ENCODE results near the gene LRP1B. TPM values are rescaled to one million over a fixed set of nuclear protein-coding genes. Genes with fewer than 3 reads are reported as not detected.

Gene LRP1B
- total RNA-seq, 2 experiments from 2014 or later, result not detected

- Mint-ChIP-seq H3K36me3 (ENCODE audit: low read depth) (no peaks in the 10 kb centered on the region), H3K4me3 (no peak overlapping the region), H3K4me1 (ENCODE audit: low read depth) (peaks cover 4% of the 10 kb centered on the region), H3K27me3 (ENCODE audit: low read depth) (no peaks in the 10 kb centered on the region), H3K9me3 (ENCODE audit: insufficient read depth) (peaks cover 9% of the 10 kb centered on the region), H3K27ac (no peak overlapping the region)
- ATAC-seq (no peak), DNase-seq (no peak)
- CTCF ChIA-PET, result no interaction called here
- POLR2A ChIA-PET, result no interaction called here
These were observed 1021.2 kb downstream of the LRP1B start for GRCh38 chr2:141109633-141110032.

DNA sequence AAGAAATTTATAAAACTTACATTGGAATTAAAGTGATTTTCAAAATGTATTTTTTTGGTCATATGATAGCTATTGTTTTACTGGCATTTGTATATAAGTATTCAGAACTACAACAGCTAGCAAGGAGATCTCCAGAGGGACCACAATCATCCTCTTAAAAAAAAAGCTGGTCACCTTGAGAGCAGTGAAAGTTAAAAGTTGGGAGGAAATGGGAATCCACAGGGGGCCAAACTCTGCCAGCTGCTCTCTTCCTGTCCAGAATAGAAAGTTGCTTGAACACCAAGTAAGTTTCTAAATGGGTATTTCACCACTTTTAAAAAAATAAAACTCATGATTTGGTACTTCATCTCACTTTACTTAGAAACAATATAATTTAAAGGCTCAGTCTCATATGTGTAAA, 1025.1 kb downstream of the LRP1B start:
- Mint-ChIP-seq H3K27me3 (ENCODE audit: low read depth) (no peaks in the 10 kb centered on the region), H3K9me3 (ENCODE audit: insufficient read depth) (no peaks in the 10 kb centered on the region), H3K36me3 (ENCODE audit: low read depth) (no peaks in the 10 kb centered on the region), H3K4me3 (no peak overlapping the region), H3K27ac (no peak overlapping the region), H3K4me1 (ENCODE audit: low read depth) (peaks cover 4% of the 10 kb centered on the region)
- ATAC-seq, result no peak
- CTCF ChIA-PET, result no interaction called here
- DNase-seq, result no peak
- POLR2A ChIA-PET, result no interaction called here

DNA sequence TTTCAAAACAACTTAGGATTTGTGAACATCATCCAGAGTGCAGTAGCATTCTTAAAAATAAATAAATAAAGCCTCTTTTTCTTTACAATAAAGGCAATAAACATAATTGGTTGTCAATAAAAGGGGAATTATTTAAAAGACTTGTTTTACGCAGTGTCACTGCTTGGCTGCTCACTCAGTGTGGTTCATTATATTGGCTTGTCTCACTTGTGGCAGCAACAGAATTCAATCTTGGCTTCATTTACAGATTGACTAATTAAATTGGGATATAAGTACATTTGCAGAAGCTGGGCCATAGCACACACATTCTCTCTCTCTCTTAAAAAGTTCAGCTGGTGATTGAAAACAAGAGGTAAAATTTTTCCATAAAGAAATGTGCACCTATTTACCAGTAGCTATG, 1027.6 kb downstream of the LRP1B start:
- ATAC-seq (no peak), DNase-seq (no peak)
- H3K9me3 Mint-ChIP-seq (ENCODE audit: insufficient read depth), result peaks cover 3% of the 10 kb centered on the region
- ChIA-PET POLR2A (no interaction called here), CTCF (no interaction called here)
- no peaks in the 10 kb centered on the region for H3K4me1 Mint-ChIP-seq (ENCODE audit: low read depth)
- no peaks in the 10 kb centered on the region for H3K36me3 Mint-ChIP-seq (ENCODE audit: low read depth)
- H3K27ac Mint-ChIP-seq, result no peak overlapping the region
- no peaks in the 10 kb centered on the region for H3K27me3 Mint-ChIP-seq (ENCODE audit: low read depth)
- no peak overlapping the region for H3K4me3 Mint-ChIP-seq

- ChIA-PET CTCF (no interaction called here), POLR2A (no interaction called here)
- Mint-ChIP-seq H3K4me3 (no peak overlapping the region), H3K27me3 (ENCODE audit: low read depth) (no peaks in the 10 kb centered on the region), H3K27ac (no peak overlapping the region), H3K9me3 (ENCODE audit: insufficient read depth) (peaks cover 18% of the 10 kb centered on the region), H3K4me1 (ENCODE audit: low read depth) (no peaks in the 10 kb centered on the region), H3K36me3 (ENCODE audit: low read depth) (no peaks in the 10 kb centered on the region)
- no peak for DNase-seq
- no peak for ATAC-seq
These were observed 1051.6 kb downstream of the LRP1B start for GRCh38 chr2:141079231-141079630.

DNA sequence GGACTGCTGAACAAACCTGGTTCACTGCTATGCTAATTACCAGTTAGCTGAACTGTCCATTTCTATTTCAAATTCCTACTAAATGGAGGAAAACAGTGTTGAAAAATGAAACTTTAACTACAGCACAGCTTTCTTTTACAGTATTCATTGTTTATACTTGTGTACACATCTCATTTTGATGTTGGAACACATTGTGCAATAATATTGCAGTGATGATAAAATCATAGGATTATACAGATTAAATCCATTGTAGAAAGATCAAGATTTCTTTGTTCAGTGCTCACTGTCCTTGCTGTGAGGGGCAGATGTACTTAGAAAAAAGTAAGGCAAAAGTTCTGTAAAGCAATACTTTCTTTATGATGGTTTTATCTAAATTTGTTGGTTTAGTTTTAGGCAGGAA, 1055.1 kb downstream of the LRP1B start:
- H3K9me3 Mint-ChIP-seq (ENCODE audit: insufficient read depth), result peaks cover 10% of the 10 kb centered on the region
- H3K27me3 Mint-ChIP-seq (ENCODE audit: low read depth), result no peaks in the 10 kb centered on the region
- ChIA-PET POLR2A (no interaction called here), CTCF (no interaction called here)
- no peaks in the 10 kb centered on the region for H3K4me1 Mint-ChIP-seq (ENCODE audit: low read depth)
- no peak for ATAC-seq
- no peaks in the 10 kb centered on the region for H3K36me3 Mint-ChIP-seq (ENCODE audit: low read depth)
- no peak overlapping the region for H3K27ac Mint-ChIP-seq
- no peak overlapping the region for H3K4me3 Mint-ChIP-seq
- DNase-seq, result no peak

DNA sequence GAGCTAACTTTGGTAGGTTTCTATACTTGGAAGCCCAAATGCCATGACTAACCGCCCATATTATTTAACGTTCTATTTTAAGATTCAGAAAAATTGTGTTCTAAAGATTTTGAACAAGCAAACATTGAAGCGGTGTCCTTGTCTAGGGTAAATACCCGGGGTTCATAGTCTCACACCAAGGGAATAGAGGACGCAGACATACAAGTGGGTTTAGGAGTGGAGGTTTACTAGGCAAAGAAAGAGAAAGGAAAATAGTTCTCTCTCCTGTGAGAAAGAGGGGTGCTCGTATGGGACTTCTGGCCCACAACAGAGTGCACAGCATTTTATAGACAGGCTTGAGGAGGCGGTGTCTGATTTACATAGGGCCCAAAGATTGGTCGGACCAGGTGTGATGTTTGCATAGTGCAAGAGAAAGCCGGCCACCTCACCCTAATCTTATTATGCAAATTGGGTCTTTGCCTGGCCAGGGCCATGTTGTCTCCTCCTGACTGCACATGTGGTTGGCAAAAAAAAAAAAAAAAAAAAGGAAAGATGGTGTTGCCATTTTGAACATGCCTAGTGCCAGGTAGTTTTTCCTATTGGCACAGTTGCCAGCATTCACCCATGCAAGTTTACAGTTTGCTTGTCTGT, 1062.6 kb downstream of the LRP1B start:
- ChIA-PET POLR2A (interaction anchor here (0.6 kb wide), 1 partner anchor 182 kb away, joined by 4 read pairs; no protein-coding TSS in a partner anchor), CTCF (no interaction called here)
- no peak for DNase-seq
- no peaks in the 10 kb centered on the region for H3K9me3 Mint-ChIP-seq (ENCODE audit: insufficient read depth)
- H3K27me3 Mint-ChIP-seq (ENCODE audit: low read depth), result no peaks in the 10 kb centered on the region
- no peak overlapping the region for H3K27ac Mint-ChIP-seq
- no peaks in the 10 kb centered on the region for H3K4me1 Mint-ChIP-seq (ENCODE audit: low read depth)
- no peak for ATAC-seq
- no peaks in the 10 kb centered on the region for H3K36me3 Mint-ChIP-seq (ENCODE audit: low read depth)
- no peak overlapping the region for H3K4me3 Mint-ChIP-seq

GRCh38 chr2:141065042-141065441, 1065.8 kb downstream of the LRP1B start:
- no peak for ATAC-seq
- POLR2A ChIA-PET, result no interaction called here
- CTCF ChIA-PET, result no interaction called here
- no peaks in the 10 kb centered on the region for H3K36me3 Mint-ChIP-seq (ENCODE audit: low read depth)
- H3K27ac Mint-ChIP-seq, result no peak overlapping the region
- H3K4me3 Mint-ChIP-seq, result no peak overlapping the region
- H3K4me1 Mint-ChIP-seq (ENCODE audit: low read depth), result no peaks in the 10 kb centered on the region
- H3K9me3 Mint-ChIP-seq (ENCODE audit: insufficient read depth), result peaks cover 1% of the 10 kb centered on the region
- no peak for DNase-seq
- no peaks in the 10 kb centered on the region for H3K27me3 Mint-ChIP-seq (ENCODE audit: low read depth)

GRCh38 chr2:141063406-141063805, 1067.4 kb downstream of the LRP1B start:
- H3K27me3 Mint-ChIP-seq (ENCODE audit: low read depth), result no peaks in the 10 kb centered on the region
- no peaks in the 10 kb centered on the region for H3K4me1 Mint-ChIP-seq (ENCODE audit: low read depth)
- H3K9me3 Mint-ChIP-seq (ENCODE audit: insufficient read depth), result peaks cover 2% of the 10 kb centered on the region
- ChIA-PET POLR2A (no interaction called here), CTCF (no interaction called here)
- ATAC-seq, result no peak
- no peaks in the 10 kb centered on the region for H3K36me3 Mint-ChIP-seq (ENCODE audit: low read depth)
- no peak for DNase-seq
- no peak overlapping the region for H3K4me3 Mint-ChIP-seq
- H3K27ac Mint-ChIP-seq, result no peak overlapping the region

- CTCF ChIA-PET, result no interaction called here
- Mint-ChIP-seq H3K27ac (no peak overlapping the region), H3K4me1 (ENCODE audit: low read depth) (no peaks in the 10 kb centered on the region), H3K4me3 (no peak overlapping the region), H3K27me3 (ENCODE audit: low read depth) (no peaks in the 10 kb centered on the region), H3K9me3 (ENCODE audit: insufficient read depth) (peaks cover 2% of the 10 kb centered on the region), H3K36me3 (ENCODE audit: low read depth) (no peaks in the 10 kb centered on the region)
- DNase-seq, result no peak
- ATAC-seq, result no peak
- POLR2A ChIA-PET, result no interaction called here
These were observed 1068.4 kb downstream of the LRP1B start for GRCh38 chr2:141062443-141062842.

DNA sequence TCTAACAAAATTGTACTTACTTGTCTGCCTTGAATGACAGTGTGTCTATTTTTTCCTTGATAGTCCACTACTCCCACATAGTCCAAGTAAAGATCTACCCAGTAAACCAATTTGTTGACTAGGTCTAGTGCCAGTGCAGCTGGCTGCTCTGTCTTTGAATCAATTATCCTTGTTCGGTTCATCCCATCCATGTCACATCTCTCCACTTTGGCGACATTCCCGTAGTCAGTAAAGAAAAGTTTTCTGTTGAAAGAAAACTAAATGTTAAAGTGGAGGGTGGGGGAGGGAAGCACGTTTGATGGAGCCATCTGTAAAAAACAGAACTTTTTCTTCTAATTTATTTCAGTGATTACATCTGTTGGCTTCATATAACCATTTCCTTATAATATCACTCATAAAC, 1068.8 kb downstream of the LRP1B start:
- ChIA-PET POLR2A (no interaction called here), CTCF (no interaction called here)
- peaks cover 2% of the 10 kb centered on the region for H3K9me3 Mint-ChIP-seq (ENCODE audit: insufficient read depth)
- no peaks in the 10 kb centered on the region for H3K36me3 Mint-ChIP-seq (ENCODE audit: low read depth)
- H3K27ac Mint-ChIP-seq, result no peak overlapping the region
- no peak overlapping the region for H3K4me3 Mint-ChIP-seq
- no peaks in the 10 kb centered on the region for H3K4me1 Mint-ChIP-seq (ENCODE audit: low read depth)
- DNase-seq (no peak), ATAC-seq (no peak)
- no peaks in the 10 kb centered on the region for H3K27me3 Mint-ChIP-seq (ENCODE audit: low read depth)

- ATAC-seq, result no peak
- Mint-ChIP-seq H3K9me3 (ENCODE audit: insufficient read depth) (peaks cover 9% of the 10 kb centered on the region), H3K4me1 (ENCODE audit: low read depth) (no peaks in the 10 kb centered on the region), H3K4me3 (no peak overlapping the region), H3K27ac (no peak overlapping the region), H3K27me3 (ENCODE audit: low read depth) (no peaks in the 10 kb centered on the region), H3K36me3 (ENCODE audit: low read depth) (no peaks in the 10 kb centered on the region)
- ChIA-PET POLR2A (no interaction called here), CTCF (no interaction called here)
- DNase-seq, result no peak
These were observed 1072.3 kb downstream of the LRP1B start for GRCh38 chr2:141058556-141058955.

DNA sequence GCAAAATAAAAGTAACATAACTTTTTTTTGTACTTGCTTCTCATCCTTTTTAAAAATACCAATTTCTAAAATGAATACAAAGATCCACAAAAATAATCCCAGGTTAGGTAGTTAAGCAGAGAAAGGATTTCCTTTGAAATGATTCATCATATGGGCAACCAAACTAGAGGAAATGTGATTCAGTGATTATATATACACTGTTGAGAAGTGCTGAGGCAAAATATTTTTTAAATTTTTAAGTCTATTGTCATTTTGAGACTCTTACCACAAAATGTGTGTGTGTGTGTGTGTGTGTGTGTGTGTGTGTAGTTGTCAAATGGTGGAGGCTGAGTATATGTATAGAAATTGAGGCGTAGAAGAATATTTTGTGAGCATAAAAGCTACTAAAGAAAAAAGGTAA, 1075.3 kb downstream of the LRP1B start:
- Mint-ChIP-seq H3K4me3 (no peak overlapping the region), H3K27ac (no peak overlapping the region), H3K4me1 (ENCODE audit: low read depth) (no peaks in the 10 kb centered on the region), H3K36me3 (ENCODE audit: low read depth) (no peaks in the 10 kb centered on the region), H3K9me3 (ENCODE audit: insufficient read depth) (peaks cover 9% of the 10 kb centered on the region), H3K27me3 (ENCODE audit: low read depth) (no peaks in the 10 kb centered on the region)
- ATAC-seq, result no peak
- ChIA-PET POLR2A (no interaction called here), CTCF (no interaction called here)
- no peak for DNase-seq

DNA sequence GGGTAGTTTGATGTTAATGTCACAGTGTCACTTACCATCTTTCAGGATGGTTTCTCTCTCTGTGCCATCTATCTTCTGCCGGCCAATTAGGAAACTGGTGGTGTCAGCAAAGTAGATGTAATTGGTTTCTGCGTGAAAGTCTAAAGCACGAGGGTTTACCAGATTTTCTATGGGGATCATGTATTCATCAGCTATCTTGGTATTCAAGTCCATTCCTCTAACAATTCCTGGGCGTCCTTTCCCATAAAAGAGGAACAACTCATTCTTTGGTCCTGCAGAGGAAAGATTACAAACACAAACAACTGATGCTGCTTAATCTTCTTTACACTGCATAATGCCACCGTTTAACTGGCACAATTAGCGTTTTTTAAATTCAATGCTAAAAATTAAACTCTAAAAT, 1081.9 kb downstream of the LRP1B start:
- POLR2A ChIA-PET, result no interaction called here
- no peak for ATAC-seq
- DNase-seq, result no peak
- CTCF ChIA-PET, result no interaction called here
- Mint-ChIP-seq H3K4me1 (ENCODE audit: low read depth) (no peaks in the 10 kb centered on the region), H3K4me3 (no peak overlapping the region), H3K27me3 (ENCODE audit: low read depth) (no peaks in the 10 kb centered on the region), H3K27ac (no peak overlapping the region), H3K36me3 (ENCODE audit: low read depth) (no peaks in the 10 kb centered on the region), H3K9me3 (ENCODE audit: insufficient read depth) (peaks cover 10% of the 10 kb centered on the region)

All from activated CD8-positive, alpha-beta T cell treated with anti-CD3 and anti-CD28 coated beads, Interleukin-2, amount 10 ng/mL, durations not matched to agents 7 days and 5 days (primary cell).